Activated CD4-positive, alpha-beta T cell treated with anti-CD3 and anti-CD28 coated beads for 36 hours (primary cell): ENCODE measurements around the gene ATP5MC2. TPM values are rescaled to one million over a fixed set of nuclear protein-coding genes. Genes with fewer than 3 reads are reported as not detected.

Experiments used
- total RNA-seq, 2 experiments: library from RNA; stranded (reverse); gene quantifications; one replicate each; pipeline ENCODE4 v1.2.3, GENCODE V29; 2021

Gene ATP5MC2
- total RNA-seq, 2 experiments from 2014 or later, result 356 to 415 TPM

Other genes with a start within 250 kb of the ATP5MC2 start
- 100 to 1,000 TPM; 250 to 266 TPM for gene PRR13, start 234.3 kb downstream of the ATP5MC2 start, total RNA-seq
- gene PCBP2, start 224.0 kb downstream of the ATP5MC2 start, total RNA-seq, result 100 to 1,000 TPM; 881 to 999 TPM
- gene MAP3K12, start 176.6 kb downstream of the ATP5MC2 start, total RNA-seq, result 10 to 100 TPM; 12.6 to 13.8 TPM
- gene TARBP2, start 174.8 kb downstream of the ATP5MC2 start, total RNA-seq, result 10 to 100 TPM; 28.3 to 30.2 TPM
- gene NPFF, start 168.6 kb downstream of the ATP5MC2 start, total RNA-seq, result not detected
- gene ATF7, start 49.7 kb downstream of the ATP5MC2 start, total RNA-seq, result 10 to 100 TPM; 23.0 to 28.1 TPM
- 10 to 100 TPM; 17.1 to 20.4 TPM for gene CALCOCO1, start 51.4 kb upstream of the ATP5MC2 start, total RNA-seq
- gene CISTR, start 75.9 kb upstream of the ATP5MC2 start, total RNA-seq, result not detected